Measurements from ENCODE around the gene EDA.

The EDA gene

GRCh38 chrX:70084592-70085240 lies 468.8 kb downstream of the EDA start:
- no peak for DNase-seq

- no peak for DNase-seq
Observed at GRCh38 chrX:70087857-70088630, 472.1 kb downstream of the EDA start.

GRCh38 chrX:70088751-70089150 lies 472.8 kb downstream of the EDA start:
- no peak for DNase-seq

Measured in stimulated activated CD4-positive, alpha-beta T cell treated with anti-CD3 and anti-CD28 coated beads, Interleukin-4, amount 100 ng/mL, for 4 hours (primary cell).